HCT116 (cell line): Measurements from ENCODE around the gene GIMAP6. TPM values are rescaled to one million over a fixed set of nuclear protein-coding genes. Genes with fewer than 3 reads are reported as not detected.
"Not testable (repeated sequence)": the region's sequence is repeated elsewhere in the genome, so short reads cannot be mapped to it uniquely, and the experiment has no call there.

Experiments
- ATAC-seq: fragments of 200-7000 bp; cut with Tn5 transposase; 2 replicates; pipeline ENCODE4 v1.9.1; 2020; ENCODE audit warnings: mild to moderate bottlenecking, moderate library complexity
- BruUV-seq: library from RNA; stranded (reverse); fragments of 400-500 nt; replicated peaks from 2 replicates; lab custom pipeline; 2021; lab: Mats Ljungman, UMichigan
- CTCF ChIA-PET: fragments of 300-600 bp; sonication (Branson Sonifier 250); formaldehyde crosslinking; loops from one replicate; lab custom pipeline; 2021; ENCODE audit warnings: antibody characterized with exemption; lab: Charles Lee
- POLR2A ChIA-PET: fragments of 300-600, 350-600 bp; sonication (Branson Sonifier 250); formaldehyde crosslinking; loops from one replicate; lab custom pipeline; 2021; ENCODE audit warnings: antibody characterized with exemption; lab: Charles Lee
- RAD21 ChIA-PET, 2 experiments: fragments of 300-600 bp; sonication (Branson Sonifier 250); formaldehyde crosslinking; loops; one replicate each; lab custom pipeline; 2023; ENCODE audit warnings: low total read pairs in 2 of 2; ENCODE audit not compliant: uncharacterized antibody in 2 of 2, unreplicated experiment in 2 of 2, low non-redundant PET in 1 of 2; lab: Charles Lee
- DNase-seq: peaks from one replicate; pipeline ENCODE4 v3.0.0-alpha.2; 2010; ENCODE audit warnings: low read depth, low spot score
- H2AFZ ChIP-seq: fragments of 200-600 bp; shearing (Covaris generic), sonication (generic); 2 replicates; pipeline ENCODE4 v1.6.1; 2017; ENCODE audit warnings: low read depth, mixed run types, mixed read lengths, antibody characterized with exemption, low read length; ENCODE audit not compliant: poor library complexity, severe bottlenecking
- H3K27ac ChIP-seq: 2 replicates; pipeline ENCODE4 v1.5.1; 2012; ENCODE audit warnings: low read depth, low read length
- H3K27me3 ChIP-seq: fragments of 200-600 bp; sonication (generic); 2 replicates; pipeline ENCODE4 v1.6.1; 2016; ENCODE audit warnings: mixed run types, low read length, mixed read lengths; ENCODE audit not compliant: insufficient read depth
- H3K36me3 ChIP-seq, 2 experiments: fragments of 200-500 bp in 1 of 2; fragments of 200-600 bp in 1 of 2; sonication (Bioruptor generic) in 1 of 2; sonication (generic) in 1 of 2; 2 replicates each; pipeline versions ENCODE4 v1.5.1 to v1.6.1; 2014 to 2016; ENCODE audit warnings: low read length in 2 of 2, inconsistent platforms in 1 of 2, mixed read lengths in 1 of 2, mixed run types in 1 of 2; ENCODE audit not compliant: insufficient read depth in 2 of 2, control insufficient read depth in 1 of 2
- H3K4me1 ChIP-seq, 2 experiments: fragments of 200-600 bp in 1 of 2; sonication (generic) in 1 of 2; 2 replicates each; pipeline versions ENCODE4 v1.5.1 to v1.6.1; 2012 to 2017; ENCODE audit warnings: low read length in 2 of 2, inconsistent platforms in 1 of 2, mild to moderate bottlenecking in 1 of 2, mixed read lengths in 1 of 2, mixed run types in 1 of 2, moderate library complexity in 1 of 2; ENCODE audit not compliant: insufficient read depth in 2 of 2, control insufficient read depth in 1 of 2
- H3K4me2 ChIP-seq: fragments of 200-600 bp; sonication (generic); 2 replicates; pipeline ENCODE4 v1.6.1; 2017; ENCODE audit warnings: mixed run types, low read length, mixed read lengths
- H3K4me3 ChIP-seq, 2 experiments: fragments of 200-600 bp in 1 of 2; sonication (generic) in 1 of 2; replicated peaks in 1 of 2; 2 replicates each; pipeline ENCODE4 v1.5.1; 2011 to 2016; ENCODE audit warnings: low read length in 2 of 2, control low read depth in 1 of 2, low read depth in 1 of 2, mild to moderate bottlenecking in 1 of 2, mixed read lengths in 1 of 2, mixed run types in 1 of 2
- H3K79me2 ChIP-seq: fragments of 200-600 bp; sonication (generic); 2 replicates; pipeline ENCODE4 v1.6.1; 2017; ENCODE audit warnings: mild to moderate bottlenecking, mixed run types, low read length, moderate library complexity, mixed read lengths; ENCODE audit not compliant: insufficient read depth
- H3K9ac ChIP-seq: fragments of 200-600 bp; sonication (generic); 2 replicates; pipeline ENCODE4 v1.6.1; 2016; ENCODE audit warnings: low read length, mixed read lengths
- H3K9me2 ChIP-seq: fragments of 200-600 bp; sonication (generic), shearing (Covaris generic); 2 replicates; pipeline ENCODE4 v1.6.1; 2017; ENCODE audit warnings: mixed run types, mild to moderate bottlenecking, moderate library complexity; ENCODE audit not compliant: insufficient read depth
- H3K9me3 ChIP-seq, 2 experiments: fragments of 200-500 bp in 1 of 2; fragments of 200-600 bp in 1 of 2; sonication (Bioruptor generic) in 1 of 2; sonication (generic) in 1 of 2; 2 replicates each; pipeline ENCODE4 v1.6.1; 2014 to 2017; ENCODE audit warnings: low read length in 2 of 2, mixed read lengths in 2 of 2, inconsistent platforms in 1 of 2, low read depth in 1 of 2, mild to moderate bottlenecking in 1 of 2, mixed run types in 1 of 2, moderate library complexity in 1 of 2; ENCODE audit not compliant: control insufficient read depth in 1 of 2, insufficient read depth in 1 of 2
- H4K20me1 ChIP-seq: fragments of 200-600 bp; sonication (generic), shearing (Covaris generic); 2 replicates; pipeline ENCODE4 v1.6.1; 2017; ENCODE audit warnings: mixed run types, mild to moderate bottlenecking, moderate library complexity; ENCODE audit not compliant: insufficient read depth
- CEBPB ChIP-seq: IDR thresholded peaks from 2 replicates; pipeline ENCODE4 v1.6.1; 2012; ENCODE audit warnings: low read depth
- CTCF ChIP-seq, 3 experiments: fragments of 200-600 bp in 1 of 3; sonication (generic) in 1 of 3; IDR thresholded peaks in 2 of 3; conservative IDR thresholded peaks in 1 of 3; 2 replicates each; pipeline ENCODE4 v1.5.1; 2012 to 2017; ENCODE audit warnings: low read depth in 2 of 3, low read length in 2 of 3, antibody characterized with exemption in 1 of 3, borderline replicate concordance in 1 of 3, control low read depth in 1 of 3, mild to moderate bottlenecking in 1 of 3, mixed read lengths in 1 of 3, mixed run types in 1 of 3, moderate library complexity in 1 of 3; ENCODE audit not compliant: insufficient read depth in 1 of 3
- ELF1 ChIP-seq: IDR thresholded peaks from 2 replicates; pipeline ENCODE4 v1.6.1; 2012; ENCODE audit warnings: low read depth, borderline replicate concordance
- EZH2 ChIP-seq: fragments of 200-600 bp; sonication (generic); IDR thresholded peaks from 2 replicates; pipeline ENCODE4 v1.6.1; 2017; ENCODE audit warnings: antibody characterized with exemption, mixed run types
- EZH2phosphoT487 ChIP-seq: fragments of 200-600 bp; IDR thresholded peaks from 2 replicates; pipeline ENCODE4 v1.6.1; 2018; ENCODE audit warnings: antibody characterized with exemption, borderline replicate concordance
- JUND ChIP-seq: IDR thresholded peaks from 2 replicates; pipeline ENCODE4 v1.6.1; 2012
- POLR2A ChIP-seq: IDR thresholded peaks from 2 replicates; pipeline ENCODE4 v1.7.0; 2011; ENCODE audit warnings: borderline replicate concordance; ENCODE audit not compliant: insufficient read depth, insufficient read length; ENCODE audit errors: extremely low read depth
- POLR2AphosphoS5 ChIP-seq: IDR thresholded peaks from 2 replicates; pipeline ENCODE4 v1.6.1; 2011; ENCODE audit warnings: mild to moderate bottlenecking, low read depth, low read length, moderate library complexity
- YY1 ChIP-seq: IDR thresholded peaks from 2 replicates; pipeline ENCODE4 v1.6.1; 2011; ENCODE audit warnings: low read length, low read depth, moderate library complexity, mild to moderate bottlenecking; ENCODE audit not compliant: insufficient replicate concordance; ENCODE audit errors: extremely low read depth
- intact Hi-C: fragments of 100-400 bp; cut with micrococcal nuclease; formaldehyde crosslinking; loops from 2 replicates; pipeline ENCODE4 v1.10.0; 2022
- total RNA-seq: library from RNA; stranded (reverse); gene quantifications from one replicate; pipeline ENCODE4 v1.2.1, GENCODE V29; 2021; ENCODE audit not compliant: unreplicated experiment
- TF ChIP-seq, protein P1 (sequence below): IDR thresholded peaks from 2 replicates; pipeline ENCODE4 v1.6.1; 2012
- TF ChIP-seq, protein P2 (sequence below): IDR thresholded peaks from 2 replicates; pipeline ENCODE4 v1.6.1; 2011; ENCODE audit warnings: mild to moderate bottlenecking, low read length, moderate library complexity; ENCODE audit not compliant: insufficient replicate concordance; ENCODE audit errors: extremely low read depth

The GIMAP6 gene
- total RNA-seq, 1 experiment from 2014 or later, result 0.12 TPM

GRCh38 chr7:150663802-150664494 is 31.8 kb upstream of the GIMAP6 start:
- ATAC-seq, result no peak
- no peak overlapping the region for H3K27ac ChIP-seq
- RAD21 ChIA-PET, result no interaction called here
- H3K4me2 ChIP-seq, result no peak overlapping the region
- no peak for TF ChIP-seq JUND
- no peak for TF ChIP-seq CTCF (IDR thresholded peaks at IDR 0.05 in 2 of 3, conservative IDR thresholded peaks at IDR 0.05 in 1 of 3; ENCODE audit: borderline replicate concordance in 1 of 3, insufficient read depth in 1 of 3, low read depth in 2 of 3, low read length in 2 of 3)
- no peak for TF ChIP-seq POLR2AphosphoS5
- TF ChIP-seq YY1, result no peak
- TF ChIP-seq ELF1, result no peak
- TF ChIP-seq, protein P1, sequence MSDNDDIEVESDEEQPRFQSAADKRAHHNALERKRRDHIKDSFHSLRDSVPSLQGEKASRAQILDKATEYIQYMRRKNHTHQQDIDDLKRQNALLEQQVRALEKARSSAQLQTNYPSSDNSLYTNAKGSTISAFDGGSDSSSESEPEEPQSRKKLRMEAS, result no peak
- TF ChIP-seq POLR2A, result no peak
- TF ChIP-seq, protein P2, sequence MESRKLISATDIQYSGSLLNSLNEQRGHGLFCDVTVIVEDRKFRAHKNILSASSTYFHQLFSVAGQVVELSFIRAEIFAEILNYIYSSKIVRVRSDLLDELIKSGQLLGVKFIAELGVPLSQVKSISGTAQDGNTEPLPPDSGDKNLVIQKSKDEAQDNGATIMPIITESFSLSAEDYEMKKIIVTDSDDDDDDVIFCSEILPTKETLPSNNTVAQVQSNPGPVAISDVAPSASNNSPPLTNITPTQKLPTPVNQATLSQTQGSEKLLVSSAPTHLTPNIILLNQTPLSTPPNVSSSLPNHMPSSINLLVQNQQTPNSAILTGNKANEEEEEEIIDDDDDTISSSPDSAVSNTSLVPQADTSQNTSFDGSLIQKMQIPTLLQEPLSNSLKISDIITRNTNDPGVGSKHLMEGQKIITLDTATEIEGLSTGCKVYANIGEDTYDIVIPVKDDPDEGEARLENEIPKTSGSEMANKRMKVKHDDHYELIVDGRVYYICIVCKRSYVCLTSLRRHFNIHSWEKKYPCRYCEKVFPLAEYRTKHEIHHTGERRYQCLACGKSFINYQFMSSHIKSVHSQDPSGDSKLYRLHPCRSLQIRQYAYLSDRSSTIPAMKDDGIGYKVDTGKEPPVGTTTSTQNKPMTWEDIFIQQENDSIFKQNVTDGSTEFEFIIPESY, result no peak
- TF ChIP-seq EZH2phosphoT487, result no peak
- no peak for TF ChIP-seq EZH2
- TF ChIP-seq CEBPB, result no peak
- no peaks in the 10 kb centered on the region for H4K20me1 ChIP-seq
- H3K9ac ChIP-seq, result no peak overlapping the region
- DNase-seq, result no peak
- no peaks in the 10 kb centered on the region for H3K9me2 ChIP-seq
- no peaks in the 10 kb centered on the region for H3K36me3 ChIP-seq
- intact Hi-C loops, result no loop called here
- H3K4me1 ChIP-seq, result no peaks in the 10 kb centered on the region
- no TSS peak for BruUV-seq
- 0 out of 2 replicates have a peak, but pooled peaks cover 3% of the 10 kb centered on the region for H3K27me3 ChIP-seq
- no peak overlapping the region for H2AFZ ChIP-seq
- H3K79me2 ChIP-seq, result no peaks in the 10 kb centered on the region
- CTCF ChIA-PET, result no interaction called here
- no peak overlapping the region for H3K4me3 ChIP-seq
- H3K9me3 ChIP-seq, result no peaks in the 10 kb centered on the region
- POLR2A ChIA-PET, result no interaction called here

DNA sequence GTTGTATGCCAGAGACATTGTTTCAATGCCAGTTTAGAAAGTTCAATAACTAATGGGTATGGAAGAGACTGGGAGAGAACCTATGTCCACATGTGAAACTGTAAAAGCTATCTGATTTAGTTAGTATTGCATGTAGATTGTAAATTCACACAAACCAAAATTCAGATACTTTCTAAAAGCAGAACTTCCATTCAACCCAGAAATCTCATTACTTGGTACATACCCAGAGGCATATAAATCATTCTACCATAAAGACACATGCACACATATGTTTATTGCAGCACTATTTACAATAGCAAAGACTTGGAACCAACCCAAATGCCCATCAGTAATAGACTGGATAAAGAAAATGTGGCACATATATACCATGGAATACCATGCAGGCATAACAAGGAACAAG is 30.6 kb upstream of the GIMAP6 start:
- RAD21 ChIA-PET, H3K27me3 ChIP-seq, H3K79me2 ChIP-seq, H4K20me1 ChIP-seq, H3K27ac ChIP-seq, DNase-seq, intact Hi-C loops, H3K9ac ChIP-seq, H3K36me3 ChIP-seq, H2AFZ ChIP-seq, H3K9me2 ChIP-seq, CTCF ChIA-PET, ATAC-seq, H3K4me1 ChIP-seq, POLR2A ChIA-PET, H3K9me3 ChIP-seq, H3K4me2 ChIP-seq, H3K4me3 ChIP-seq, BruUV-seq: not testable (repeated sequence)
